Activated CD4-positive, alpha-beta T cell treated with anti-CD3 and anti-CD28 coated beads, Interleukin-2, amount 50 U/mL, for 4 hours (primary cell): ENCODE results near the gene C15orf40.

ENCODE experiments used
- DNase-seq, 2 experiments: peaks; one replicate each; pipeline ENCODE4 v3.0.0-alpha.2; 2020

The C15orf40 gene

DNA sequence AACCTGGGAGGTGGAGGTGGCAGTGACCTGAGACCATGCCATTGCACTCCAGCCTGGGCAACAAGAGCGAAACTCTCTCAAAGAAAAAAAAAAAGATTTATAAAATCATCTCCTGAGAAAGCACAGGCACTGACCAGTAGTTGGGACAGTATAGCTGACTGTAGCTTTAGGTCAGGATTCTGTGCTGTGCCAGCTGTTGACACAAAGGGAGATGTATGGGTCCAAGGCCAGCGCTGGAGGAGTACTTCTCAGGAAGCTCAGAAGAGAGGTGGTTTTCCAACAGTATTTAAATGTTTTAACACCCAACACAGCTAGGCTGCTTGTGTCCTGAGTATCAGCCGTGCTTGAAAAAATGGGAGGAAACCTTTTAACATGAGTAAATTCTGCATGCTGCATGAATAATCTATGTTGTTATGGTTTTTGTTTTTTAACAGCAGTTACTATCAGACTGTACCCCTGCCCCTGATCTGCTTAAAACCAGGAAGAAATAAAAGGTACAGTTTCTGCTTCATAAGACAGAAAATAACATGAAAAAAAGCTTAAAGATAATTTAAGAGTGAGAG, 18.9 kb downstream of the C15orf40 start:
- DNase-seq = no peak

- peak in 1 of 2 experiments; percentile 9 for DNase-seq
Observed at GRCh38 chr15:82986442-82986780, 25.0 kb downstream of the C15orf40 start.

GRCh38 chr15:82985688-82986441, 25.6 kb downstream of the C15orf40 start, which contains the start of gene RAMAC:
TSS of gene RAMAC (plus strand) at chr15:82986210. CDS start at chr15:82989019, 2,809 bp downstream.
- DNase-seq = peak; percentile 89 to 93

GRCh38 chr15:82980981-82981380, 30.5 kb downstream of the C15orf40 start:
- no peak for DNase-seq

DNA sequence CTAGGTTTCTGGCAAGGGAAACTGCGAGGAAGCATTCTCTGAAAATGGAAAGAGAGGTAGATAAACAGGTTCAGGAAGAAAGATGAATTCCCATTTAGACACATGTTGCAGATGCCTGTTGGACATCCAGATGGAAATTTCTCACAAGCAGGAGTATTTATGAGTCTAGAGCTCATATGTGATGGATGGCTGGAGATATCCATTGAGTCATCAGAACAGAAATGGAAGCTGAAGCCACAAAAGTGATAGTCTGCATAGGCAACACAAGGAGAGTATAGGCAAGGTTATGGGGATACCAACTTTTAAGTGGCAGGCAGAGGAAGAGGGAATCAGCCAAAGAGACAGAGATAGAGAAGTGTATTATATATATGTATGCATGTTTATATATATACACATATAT, 31.7 kb downstream of the C15orf40 start:
- DNase-seq = no peak

DNA sequence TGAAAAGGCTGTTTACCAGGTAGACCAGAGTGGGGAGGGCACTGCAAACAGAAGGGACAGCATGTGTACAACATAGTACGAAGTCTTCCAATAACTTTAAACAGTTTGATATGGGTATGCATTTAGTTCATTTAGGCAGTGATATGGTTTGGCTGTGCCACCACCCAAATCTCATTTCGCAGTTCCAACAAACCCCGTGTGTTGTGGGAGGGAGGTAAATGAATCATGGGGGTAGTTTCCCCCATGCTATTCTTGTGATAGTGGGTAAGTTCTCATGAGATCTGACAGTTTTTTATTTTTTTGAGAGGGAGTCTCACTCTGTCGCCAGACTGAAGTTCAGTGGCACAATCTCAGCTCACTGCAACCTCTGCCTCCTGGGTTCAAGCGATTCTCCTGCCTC, 33.0 kb downstream of the C15orf40 start:
- no peak for DNase-seq

DNA sequence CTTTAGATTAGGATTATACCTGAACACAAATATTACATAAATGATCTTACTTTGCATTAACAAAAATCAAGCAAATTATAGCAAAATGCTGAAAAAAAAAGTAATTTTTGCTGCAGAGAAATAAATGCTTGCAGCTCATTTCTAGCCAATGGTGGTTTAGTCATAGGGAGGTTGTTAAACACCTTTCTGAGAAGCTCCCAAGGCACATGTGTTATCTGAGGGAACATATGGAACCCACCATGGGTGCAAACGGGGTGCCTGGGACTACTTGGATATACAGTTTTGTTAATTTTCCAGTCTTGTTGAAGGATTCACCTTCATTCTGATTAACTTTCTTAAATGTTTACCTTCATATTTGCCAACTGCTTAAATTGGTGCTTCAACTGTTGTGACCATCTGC, 34.4 kb downstream of the C15orf40 start:
- DNase-seq = no peak

- no peak for DNase-seq
Observed at GRCh38 chr15:82972990-82973389, 38.4 kb downstream of the C15orf40 start.

DNA sequence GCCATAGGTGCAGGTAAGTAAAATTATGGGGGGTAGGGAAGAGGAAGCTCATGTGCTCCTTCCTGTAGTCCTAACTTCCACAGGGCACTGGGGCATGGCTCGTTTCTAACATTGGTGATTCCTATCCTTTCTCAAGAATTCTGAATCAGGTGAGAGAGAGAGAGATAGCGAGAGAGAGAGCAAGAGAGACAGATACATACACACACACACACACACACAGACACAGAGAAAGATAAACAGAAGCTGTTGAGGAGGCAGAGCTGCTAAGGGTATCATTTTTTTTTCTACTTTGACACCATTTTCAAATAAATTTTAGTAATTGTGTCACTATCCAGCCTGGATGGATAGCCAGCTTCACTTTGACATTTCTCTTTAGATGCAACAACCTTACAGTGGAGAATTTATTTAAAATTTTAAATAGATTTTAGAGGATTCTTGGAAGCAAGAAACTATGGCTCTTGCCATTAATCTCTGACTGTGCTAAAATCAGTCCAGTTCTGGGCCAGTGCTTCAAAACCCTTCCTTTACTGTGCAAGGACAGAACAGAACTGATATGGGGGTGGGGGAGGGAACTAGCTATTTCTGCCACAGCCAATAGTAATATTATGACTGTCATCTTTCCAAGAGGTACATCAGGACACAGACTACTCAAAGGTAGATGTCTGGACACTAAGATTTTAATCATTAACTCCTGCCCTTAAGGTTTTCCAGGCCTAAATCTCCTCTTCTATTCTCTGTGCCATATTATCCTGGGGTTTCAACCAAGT, 40.0 kb downstream of the C15orf40 start:
- DNase-seq = no peak

DNA sequence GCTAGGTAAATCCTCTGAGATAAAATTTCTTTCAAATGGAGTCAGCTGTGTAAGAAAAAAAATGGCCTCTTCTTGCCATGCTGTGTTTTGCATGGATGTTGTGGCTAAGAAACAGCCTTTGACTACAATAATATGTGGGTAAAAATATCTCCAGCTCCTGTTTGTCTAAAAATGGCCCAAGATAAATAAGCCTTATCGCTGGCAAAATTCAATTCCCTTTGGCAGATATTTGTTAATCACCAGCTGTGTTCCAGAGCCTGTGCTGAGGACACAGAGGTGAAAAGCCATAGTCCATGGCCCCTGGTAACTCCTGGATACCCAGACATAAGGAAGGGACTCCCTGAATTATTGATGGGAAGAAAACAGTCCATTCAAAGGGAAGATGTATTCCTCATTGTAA, 40.7 kb downstream of the C15orf40 start:
- DNase-seq = no peak

GRCh38 chr15:82970078-82970686, 41.3 kb downstream of the C15orf40 start:
- no peak for DNase-seq

- no peak for DNase-seq
Observed at GRCh38 chr15:82969353-82969752, 42.1 kb downstream of the C15orf40 start.

GRCh38 chr15:82968066-82968465, 43.4 kb downstream of the C15orf40 start:
- no peak for DNase-seq

DNA sequence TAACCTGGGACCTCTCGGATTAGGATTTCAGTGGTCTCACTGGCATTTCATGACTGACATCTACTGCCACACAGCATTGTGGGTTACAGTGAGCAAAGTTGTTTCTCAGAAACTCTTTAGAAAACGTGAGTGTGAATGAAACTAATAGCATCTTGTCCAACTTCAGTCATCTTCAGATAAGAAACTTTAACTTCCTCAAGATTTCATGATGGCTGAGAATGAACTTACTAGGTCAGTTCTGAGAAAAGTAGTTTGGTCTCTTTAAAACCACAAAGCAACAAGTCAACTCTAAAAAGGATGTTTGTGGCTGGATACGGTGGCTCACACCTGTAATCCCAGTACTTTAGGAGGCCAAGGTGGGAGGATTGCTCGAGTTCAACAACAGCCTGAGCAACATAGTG, 44.8 kb downstream of the C15orf40 start:
- DNase-seq = no peak

GRCh38 chr15:82964890-82965289, 46.5 kb downstream of the C15orf40 start:
- no peak for DNase-seq

DNA sequence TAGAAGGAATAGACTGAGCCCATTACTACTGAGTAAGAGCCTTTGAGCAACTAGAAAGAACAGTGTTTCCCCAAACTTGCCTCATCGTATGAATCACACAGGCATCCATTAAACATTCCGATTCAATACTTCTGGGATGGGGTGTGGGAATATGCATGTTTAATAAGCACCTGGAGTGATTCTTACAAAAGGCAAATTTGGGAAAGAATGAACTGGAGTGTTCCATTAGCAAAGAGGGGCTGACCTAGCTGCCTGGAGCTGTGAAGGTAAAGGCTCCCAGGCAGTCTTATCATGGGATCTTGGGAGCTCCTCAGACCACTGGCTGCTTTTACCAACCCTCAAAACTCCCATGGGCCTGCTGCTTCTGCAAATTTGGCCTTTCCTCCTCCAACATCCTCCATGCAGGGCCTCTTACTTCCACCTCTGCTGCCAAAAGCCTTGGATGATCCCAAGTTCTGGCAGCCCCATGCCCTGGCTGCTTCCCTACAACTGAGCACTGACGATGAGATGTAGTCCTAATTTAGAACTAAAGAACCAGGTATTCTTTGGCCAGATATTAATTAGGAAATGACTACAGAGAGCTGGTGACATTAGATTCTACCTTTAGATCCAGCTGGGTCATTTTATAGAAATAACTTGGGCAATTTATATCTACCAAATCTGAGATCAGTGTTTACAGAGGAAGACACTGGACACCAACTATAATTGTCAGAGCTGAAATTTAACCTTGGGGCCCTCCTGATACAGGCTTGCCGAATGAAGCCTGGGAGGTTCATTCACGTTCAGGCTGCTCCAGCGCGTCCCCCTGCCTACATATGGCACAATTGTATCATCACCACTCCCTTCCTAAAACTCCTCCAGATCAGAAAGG, 47.7 kb downstream of the C15orf40 start:
- no peak for DNase-seq

- DNase-seq = no peak
Observed at GRCh38 chr15:82960766-82961165, 50.7 kb downstream of the C15orf40 start.

DNA sequence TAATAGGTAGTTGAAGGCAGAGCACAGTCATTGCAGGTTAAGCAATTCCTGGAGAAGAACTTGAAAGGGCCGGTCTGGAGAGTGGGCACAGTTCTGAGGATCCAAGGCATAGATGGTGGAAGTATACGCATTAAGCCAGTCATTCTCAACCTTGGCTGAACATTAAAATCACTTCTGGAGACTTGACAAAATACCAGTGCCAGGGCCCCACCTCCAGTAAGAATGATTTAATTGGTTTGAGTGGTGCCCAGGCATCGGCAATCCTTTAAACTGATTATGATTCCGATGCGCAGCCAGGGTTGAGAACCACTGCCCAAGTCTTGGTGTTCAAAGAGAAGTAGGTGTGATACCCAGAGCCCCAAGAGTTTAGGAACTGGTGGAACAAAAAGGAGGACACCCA, 52.0 kb downstream of the C15orf40 start:
- DNase-seq = no peak

GRCh38 chr15:82958638-82959037, 52.8 kb downstream of the C15orf40 start:
- no peak for DNase-seq

GRCh38 chr15:82952158-82953081, 59.0 kb downstream of the C15orf40 start, which contains the start of gene HOMER2:
TSS of gene HOMER2 (minus strand) at chr15:82952720. CDS start at chr15:82952535, 185 bp downstream.
- DNase-seq = no peak

DNA sequence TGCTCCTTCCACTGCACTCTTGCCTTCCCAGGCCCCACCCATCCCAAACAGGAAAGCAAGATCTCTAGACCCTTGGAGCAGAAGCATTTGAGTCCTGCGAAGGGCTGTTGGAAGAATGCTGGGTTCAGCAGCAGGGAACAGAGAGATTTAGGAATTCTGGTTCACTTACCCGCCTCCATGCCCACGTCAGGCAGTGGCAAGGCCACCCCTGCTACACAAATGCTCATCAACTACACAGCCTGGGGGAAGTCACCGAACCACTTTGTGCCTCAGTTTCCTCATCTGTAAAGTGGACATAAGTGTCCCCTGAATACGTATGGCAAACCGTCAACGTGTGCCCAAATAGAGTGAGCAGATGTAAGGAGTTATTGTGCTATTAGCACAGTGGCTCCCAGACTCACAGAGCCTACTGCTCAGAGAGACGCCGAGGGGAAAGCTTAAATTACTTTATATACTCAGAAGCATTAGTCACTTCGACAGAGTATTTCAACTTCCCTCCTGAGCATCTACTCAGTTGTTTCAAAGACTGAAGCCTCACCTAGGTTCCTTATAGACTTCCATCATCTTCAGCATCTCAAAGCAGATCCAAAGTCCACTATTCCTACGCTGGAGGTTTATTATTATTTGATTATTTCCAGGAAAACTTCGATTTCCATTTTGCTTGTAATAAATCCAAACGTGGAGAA, 59.8 kb downstream of the C15orf40 start:
- DNase-seq = no peak
